ENCODE results near the gene KDM2B. TPM values are rescaled to one million over a fixed set of nuclear protein-coding genes. Genes with fewer than 3 reads are reported as not detected.

The KDM2B gene
- total RNA-seq, 2 experiments from 2014 or later, result 41.9 to 44.8 TPM

- ChIA-PET POLR2A (no interaction called here), CTCF (no interaction called here)
- Mint-ChIP-seq H3K36me3 (no peaks in the 10 kb centered on the region), H3K27me3 (no peaks in the 10 kb centered on the region), H3K4me3 (peak overlapping the region; percentile 34), H3K27ac (no peak overlapping the region), H3K4me1 (ENCODE audit: low read depth) (peaks cover 32% of the 10 kb centered on the region), H3K9me3 (no peaks in the 10 kb centered on the region)
- DNase-seq, result no peak
- intact Hi-C loops (cut with micrococcal nuclease), result loop anchor here (5.0 kb wide), 2 partner anchors 100 to 210 kb away; partner anchors contain the start of gene RHOF
These were observed 1.9 kb upstream of the KDM2B start for GRCh38 chr12:121582583-121583333.

GRCh38 chr12:121581686-121582429 is 1.0 kb upstream of the KDM2B start:
- CTCF ChIA-PET, result interaction anchor here (0.8 to 4.6 kb wide), 8 partner anchors 10 to 103 kb away, joined by 3 to 41 read pairs (median 4); partner anchors contain the start of gene ORAI1
- Mint-ChIP-seq H3K27ac (peak overlapping the region; percentile 92), H3K4me3 (peak overlapping the region; percentile 86), H3K27me3 (no peaks in the 10 kb centered on the region), H3K36me3 (no peaks in the 10 kb centered on the region), H3K9me3 (no peaks in the 10 kb centered on the region), H3K4me1 (ENCODE audit: low read depth) (peaks cover 37% of the 10 kb centered on the region)
- no peak for DNase-seq
- intact Hi-C loops (cut with micrococcal nuclease), result loop anchor here (1.0 to 5.0 kb wide), 4 partner anchors 8 to 210 kb away; partner anchors contain the start of gene RHOF
- POLR2A ChIA-PET, result interaction anchor here (0.5 to 3.3 kb wide), 6 partner anchors 8 to 135 kb away, joined by 3 to 22 read pairs (median 5); partner anchors contain the start of gene ORAI1

GRCh38 chr12:121579981-121580868 is 598 bp downstream of the KDM2B start:
- intact Hi-C loops (cut with micrococcal nuclease), result loop anchor here (1.0 to 5.0 kb wide), 4 partner anchors 45 to 212 kb away; partner anchors contain the start of gene RHOF
- Mint-ChIP-seq H3K36me3 (peaks cover under 1% of the 10 kb centered on the region), H3K27me3 (no peaks in the 10 kb centered on the region), H3K9me3 (no peaks in the 10 kb centered on the region), H3K27ac (peak overlapping the region; percentile 92), H3K4me1 (ENCODE audit: low read depth) (peaks cover 33% of the 10 kb centered on the region), H3K4me3 (peak overlapping the region; percentile 86)
- POLR2A ChIA-PET, result interaction anchor here (0.6 to 3.3 kb wide), 11 partner anchors 10 to 248 kb away, joined by 3 to 22 read pairs (median 4); partner anchors contain the start of gene ORAI1
- CTCF ChIA-PET, result interaction anchor here (1.0 to 4.6 kb wide), 3 partner anchors 44 to 202 kb away, joined by 3 to 41 read pairs (median 5); partner anchors contain the start of gene ORAI1
- peak; percentile 85 for DNase-seq

GRCh38 chr12:121579190-121579791 is 1.5 kb downstream of the KDM2B start:
- Mint-ChIP-seq H3K4me3 (peak overlapping the region; percentile 86), H3K4me1 (ENCODE audit: low read depth) (peaks cover 33% of the 10 kb centered on the region), H3K27ac (peak overlapping the region; percentile 92), H3K36me3 (peaks cover 3% of the 10 kb centered on the region), H3K9me3 (no peaks in the 10 kb centered on the region), H3K27me3 (no peaks in the 10 kb centered on the region)
- DNase-seq, result peak; percentile 56
- POLR2A ChIA-PET, result interaction anchor here (0.6 to 3.3 kb wide), 10 partner anchors 12 to 1287 kb away, joined by 3 to 22 read pairs (median 4); partner anchors contain the start of gene ORAI1
- intact Hi-C loops (cut with micrococcal nuclease), result no loop called here
- CTCF ChIA-PET, result interaction anchor here (0.9 to 4.6 kb wide), 5 partner anchors 12 to 215 kb away, joined by 3 to 41 read pairs (median 3); partner anchors contain the start of gene ORAI1

GRCh38 chr12:121578230-121579189 is 2.3 kb downstream of the KDM2B start:
- H3K4me3 Mint-ChIP-seq, result peak overlapping the region; percentile 86
- H3K27ac Mint-ChIP-seq, result peak overlapping the region; percentile 54
- intact Hi-C loops (cut with micrococcal nuclease), result no loop called here
- no peaks in the 10 kb centered on the region for H3K9me3 Mint-ChIP-seq
- peaks cover 29% of the 10 kb centered on the region for H3K4me1 Mint-ChIP-seq (ENCODE audit: low read depth)
- DNase-seq, result peak; percentile 40
- ChIA-PET POLR2A (interaction anchor here (0.7 to 3.3 kb wide), 10 partner anchors 10 to 178 kb away, joined by 3 to 22 read pairs (median 4); partner anchors contain the start of gene ORAI1), CTCF (interaction anchor here (0.9 to 4.6 kb wide), 4 partner anchors 13 to 216 kb away, joined by 3 to 41 read pairs (median 4); partner anchors contain the start of gene ORAI1)
- no peaks in the 10 kb centered on the region for H3K27me3 Mint-ChIP-seq
- H3K36me3 Mint-ChIP-seq, result peaks cover 6% of the 10 kb centered on the region

GRCh38 chr12:121577443-121578180 is 3.2 kb downstream of the KDM2B start:
- DNase-seq, result no peak
- POLR2A ChIA-PET, result interaction anchor here (0.7 to 2.3 kb wide), 5 partner anchors 11 to 83 kb away, joined by 3 to 9 read pairs (median 3); partner anchors contain the start of gene ORAI1
- peak overlapping the region; percentile 32 for H3K4me3 Mint-ChIP-seq
- H3K4me1 Mint-ChIP-seq (ENCODE audit: low read depth), result peaks cover 25% of the 10 kb centered on the region
- no peaks in the 10 kb centered on the region for H3K9me3 Mint-ChIP-seq
- intact Hi-C loops (cut with micrococcal nuclease), result no loop called here
- CTCF ChIA-PET, result interaction anchor here (0.6 to 4.6 kb wide), 4 partner anchors 19 to 134 kb away, joined by 3 to 41 read pairs (median 4); partner anchors contain the start of gene ORAI1
- H3K27ac Mint-ChIP-seq, result no peak overlapping the region
- H3K36me3 Mint-ChIP-seq, result peaks cover 6% of the 10 kb centered on the region
- H3K27me3 Mint-ChIP-seq, result no peaks in the 10 kb centered on the region

- Mint-ChIP-seq H3K4me3 (peak overlapping the region; percentile 32), H3K27ac (no peak overlapping the region), H3K36me3 (peaks cover 6% of the 10 kb centered on the region), H3K9me3 (no peaks in the 10 kb centered on the region), H3K27me3 (no peaks in the 10 kb centered on the region), H3K4me1 (ENCODE audit: low read depth) (peaks cover 22% of the 10 kb centered on the region)
- CTCF ChIA-PET, result interaction anchor here (0.6 to 1.1 kb wide), 5 partner anchors 18 to 134 kb away, joined by 3 to 4 read pairs (median 3); no protein-coding TSS in a partner anchor
- POLR2A ChIA-PET, result interaction anchor here (0.7 to 2.2 kb wide), 2 partner anchors 50 to 84 kb away, joined by 3 to 9 read pairs; partner anchors contain the start of gene ORAI1
- intact Hi-C loops (cut with micrococcal nuclease), result no loop called here
- DNase-seq, result no peak
These were observed 3.9 kb downstream of the KDM2B start for GRCh38 chr12:121576851-121577391.

GRCh38 chr12:121575952-121576625 is 4.7 kb downstream of the KDM2B start:
- H3K9me3 Mint-ChIP-seq, result no peaks in the 10 kb centered on the region
- H3K36me3 Mint-ChIP-seq, result peaks cover 6% of the 10 kb centered on the region
- ChIA-PET POLR2A (interaction anchor here (0.7 kb wide), 1 partner anchor 10 kb away, joined by 3 read pairs; no protein-coding TSS in a partner anchor), CTCF (interaction anchor here (0.6 to 1.1 kb wide), 4 partner anchors 17 to 110 kb away, joined by 3 to 4 read pairs (median 3); no protein-coding TSS in a partner anchor)
- intact Hi-C loops (cut with micrococcal nuclease), result no loop called here
- peaks cover 14% of the 10 kb centered on the region for H3K4me1 Mint-ChIP-seq (ENCODE audit: low read depth)
- no peaks in the 10 kb centered on the region for H3K27me3 Mint-ChIP-seq
- no peak overlapping the region for H3K4me3 Mint-ChIP-seq
- no peak for DNase-seq
- H3K27ac Mint-ChIP-seq, result peak overlapping the region; percentile 49

- H3K36me3 Mint-ChIP-seq, result peaks cover 10% of the 10 kb centered on the region
- no peak overlapping the region for H3K27ac Mint-ChIP-seq
- no peak overlapping the region for H3K4me3 Mint-ChIP-seq
- POLR2A ChIA-PET, result no interaction called here
- no peaks in the 10 kb centered on the region for H3K27me3 Mint-ChIP-seq
- no peak for DNase-seq
- intact Hi-C loops (cut with micrococcal nuclease), result no loop called here
- H3K4me1 Mint-ChIP-seq (ENCODE audit: low read depth), result peaks cover 9% of the 10 kb centered on the region
- H3K9me3 Mint-ChIP-seq, result no peaks in the 10 kb centered on the region
- CTCF ChIA-PET, result interaction anchor here (0.6 kb wide), 1 partner anchor 10 kb away, joined by 3 read pairs; no protein-coding TSS in a partner anchor
These were observed 5.8 kb downstream of the KDM2B start for GRCh38 chr12:121575051-121575450.
